Smooth muscle cell (in vitro differentiated cells): Measurements from ENCODE around the gene HADHA. TPM values are rescaled to one million over a fixed set of nuclear protein-coding genes. Genes with fewer than 3 reads are reported as not detected.

Source experiments
- DNase-seq: peaks from one replicate; lab custom pipeline; 2025; ENCODE audit not compliant: unreplicated experiment; lab: John Stamatoyannopoulos, UW
- H2AFZ ChIP-seq: fragments of 200-600 bp; sonication (generic); 2 replicates; pipeline ENCODE4 v1.6.0; 2016; ENCODE audit warnings: antibody characterized with exemption, low read depth, mild to moderate bottlenecking
- H3F3A ChIP-seq: fragments of 200-600 bp; sonication (generic); 2 replicates; pipeline ENCODE4 v1.6.0; 2017; ENCODE audit warnings: antibody characterized with exemption, low read depth
- H3K27ac ChIP-seq: fragments of 200-600 bp; sonication (generic); 2 replicates; pipeline ENCODE4 v1.5.1; 2016; ENCODE audit warnings: low read depth, mild to moderate bottlenecking
- H3K27me3 ChIP-seq: fragments of 200-600 bp; sonication (generic); 2 replicates; pipeline ENCODE4 v1.6.1; 2016; ENCODE audit warnings: low read depth, mild to moderate bottlenecking
- H3K36me3 ChIP-seq: fragments of 200-600 bp; sonication (generic); 2 replicates; pipeline ENCODE4 v1.5.1; 2016; ENCODE audit warnings: low read depth
- H3K4me1 ChIP-seq: fragments of 200-600 bp; sonication (generic); 2 replicates; pipeline ENCODE4 v1.5.1; 2016; ENCODE audit warnings: low read depth
- H3K4me2 ChIP-seq: fragments of 200-600 bp; sonication (generic); 2 replicates; pipeline ENCODE4 v1.6.0; 2016; ENCODE audit warnings: mild to moderate bottlenecking
- H3K4me3 ChIP-seq: fragments of 200-600 bp; sonication (generic); 2 replicates; pipeline ENCODE4 v1.5.1; 2016; ENCODE audit warnings: mild to moderate bottlenecking
- H3K79me2 ChIP-seq: fragments of 200-600 bp; sonication (generic); 2 replicates; pipeline ENCODE4 v1.6.0; 2016; ENCODE audit warnings: low read depth, mild to moderate bottlenecking
- H3K9ac ChIP-seq: fragments of 200-600 bp; sonication (generic); 2 replicates; pipeline ENCODE4 v1.6.0; 2016; ENCODE audit warnings: low read depth
- H3K9me3 ChIP-seq: fragments of 200-600 bp; sonication (generic); replicated peaks from 2 replicates; pipeline ENCODE4 v1.5.1; 2016; ENCODE audit warnings: low read depth
- H4K20me1 ChIP-seq: fragments of 200-600 bp; sonication (generic); 2 replicates; pipeline ENCODE4 v1.6.0; 2016; ENCODE audit warnings: low read depth
- WGBS: methylation state at CpG from one replicate; pipeline ENCODE4 v1.1.7; 2016; ENCODE audit warnings: low lambda C conversion rate; 5-methylcytosine and 5-hydroxymethylcytosine counted together
- polyA plus RNA-seq: library from polyadenylated mRNA; unstranded; fragments of >200 nt; fragmentation: Nextera tagmentation; extraction: Ambion mirVana; gene quantifications from 2 replicates; pipeline ENCODE4 v1.2.1, GENCODE V29; 2016
- total RNA-seq: library from RNA; depleted of rRNA; stranded (reverse); fragments of >200 nt; gene quantifications from 2 replicates; pipeline ENCODE4 v1.2.3, GENCODE V29; 2014
- TF ChIP-seq, protein P1 (sequence below): fragments of 200-600 bp; sonication (generic); IDR thresholded peaks from 2 replicates; pipeline ENCODE4 v1.5.1; 2017; ENCODE audit warnings: borderline replicate concordance, mild to moderate bottlenecking, antibody characterized with exemption; ENCODE audit not compliant: insufficient read depth, poor library complexity, severe bottlenecking

Gene HADHA
- total and polyA plus RNA-seq, 2 experiments from 2014 or later = 96.9 to 111 TPM

DNA sequence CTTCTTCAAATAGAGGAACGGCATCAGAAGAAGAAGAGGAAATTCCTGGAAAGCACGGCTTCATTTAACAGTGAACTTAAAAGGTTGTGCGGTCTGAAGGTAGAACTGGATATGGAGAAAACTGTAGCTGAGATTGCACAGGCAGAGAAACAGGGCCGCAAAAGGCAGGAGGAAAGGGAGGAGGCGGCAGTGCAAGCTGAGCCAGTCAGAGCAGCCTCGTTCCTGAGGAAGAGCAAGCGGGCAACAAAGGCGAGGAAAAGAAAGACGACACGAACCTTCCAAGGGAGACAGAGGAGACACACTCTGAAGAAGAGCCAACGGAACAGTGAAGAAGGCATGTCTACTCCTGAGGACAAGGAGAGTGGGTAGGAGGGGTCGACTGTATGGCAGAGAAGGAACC is 94.2 kb downstream of the HADHA start:
- 84% methylated on average over 12 of the region's 12 CpGs for WGBS

DNA sequence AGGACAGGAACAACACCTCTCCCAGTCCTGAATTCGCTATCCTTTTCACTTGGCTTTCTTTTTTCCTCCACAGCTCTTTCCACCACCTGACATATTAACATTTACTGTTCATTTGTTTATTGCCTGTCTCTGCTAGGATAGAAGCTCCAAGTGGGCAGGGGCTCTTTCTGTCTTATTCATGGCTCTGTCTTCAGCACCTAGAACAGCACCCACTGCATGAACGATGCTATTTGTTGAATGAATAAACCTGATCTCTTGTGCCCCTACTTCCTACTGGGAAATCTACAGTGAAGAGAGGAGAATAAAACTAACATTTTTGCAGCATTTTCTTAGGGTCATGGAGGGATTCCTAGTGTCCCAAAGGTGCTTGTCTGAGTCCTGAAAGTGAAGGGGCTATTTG is 95.9 kb downstream of the HADHA start:
- Histone ChIP-seq H3K9me3 (no peaks in the 10 kb centered on the region), H3F3A (no peaks in the 10 kb centered on the region), H3K36me3 (no peaks in the 10 kb centered on the region), H4K20me1 (no peaks in the 10 kb centered on the region), H3K27me3 (no peaks in the 10 kb centered on the region), H3K4me3 (no peak overlapping the region), H3K9ac (no peak overlapping the region), H3K79me2 (no peaks in the 10 kb centered on the region), H3K4me2 (no peak overlapping the region), H3K4me1 (no peaks in the 10 kb centered on the region), H2AFZ (no peak overlapping the region), H3K27ac (no peak overlapping the region)
- TF ChIP-seq, protein P1, sequence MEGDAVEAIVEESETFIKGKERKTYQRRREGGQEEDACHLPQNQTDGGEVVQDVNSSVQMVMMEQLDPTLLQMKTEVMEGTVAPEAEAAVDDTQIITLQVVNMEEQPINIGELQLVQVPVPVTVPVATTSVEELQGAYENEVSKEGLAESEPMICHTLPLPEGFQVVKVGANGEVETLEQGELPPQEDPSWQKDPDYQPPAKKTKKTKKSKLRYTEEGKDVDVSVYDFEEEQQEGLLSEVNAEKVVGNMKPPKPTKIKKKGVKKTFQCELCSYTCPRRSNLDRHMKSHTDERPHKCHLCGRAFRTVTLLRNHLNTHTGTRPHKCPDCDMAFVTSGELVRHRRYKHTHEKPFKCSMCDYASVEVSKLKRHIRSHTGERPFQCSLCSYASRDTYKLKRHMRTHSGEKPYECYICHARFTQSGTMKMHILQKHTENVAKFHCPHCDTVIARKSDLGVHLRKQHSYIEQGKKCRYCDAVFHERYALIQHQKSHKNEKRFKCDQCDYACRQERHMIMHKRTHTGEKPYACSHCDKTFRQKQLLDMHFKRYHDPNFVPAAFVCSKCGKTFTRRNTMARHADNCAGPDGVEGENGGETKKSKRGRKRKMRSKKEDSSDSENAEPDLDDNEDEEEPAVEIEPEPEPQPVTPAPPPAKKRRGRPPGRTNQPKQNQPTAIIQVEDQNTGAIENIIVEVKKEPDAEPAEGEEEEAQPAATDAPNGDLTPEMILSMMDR = no peak
- WGBS = 40% methylated on average over 2 of the region's 2 CpGs
- DNase-seq = no peak

More for the DNA sequence above, 94.2 kb downstream of the HADHA start:
- no peaks in the 10 kb centered on the region for H4K20me1 ChIP-seq
- H3K27me3 ChIP-seq = no peaks in the 10 kb centered on the region
- no peaks in the 10 kb centered on the region for H3K36me3 ChIP-seq
- no peak overlapping the region for H3K27ac ChIP-seq
- no peaks in the 10 kb centered on the region for H3K79me2 ChIP-seq
- H3K4me2 ChIP-seq = no peak overlapping the region
- H3F3A ChIP-seq = no peaks in the 10 kb centered on the region
- no peak for DNase-seq
- no peak overlapping the region for H2AFZ ChIP-seq
- H3K4me3 ChIP-seq = no peak overlapping the region
- H3K4me1 ChIP-seq = no peaks in the 10 kb centered on the region
- no peak overlapping the region for H3K9ac ChIP-seq
- no peaks in the 10 kb centered on the region for H3K9me3 ChIP-seq
- TF ChIP-seq, protein P1 = no peak

DNA sequence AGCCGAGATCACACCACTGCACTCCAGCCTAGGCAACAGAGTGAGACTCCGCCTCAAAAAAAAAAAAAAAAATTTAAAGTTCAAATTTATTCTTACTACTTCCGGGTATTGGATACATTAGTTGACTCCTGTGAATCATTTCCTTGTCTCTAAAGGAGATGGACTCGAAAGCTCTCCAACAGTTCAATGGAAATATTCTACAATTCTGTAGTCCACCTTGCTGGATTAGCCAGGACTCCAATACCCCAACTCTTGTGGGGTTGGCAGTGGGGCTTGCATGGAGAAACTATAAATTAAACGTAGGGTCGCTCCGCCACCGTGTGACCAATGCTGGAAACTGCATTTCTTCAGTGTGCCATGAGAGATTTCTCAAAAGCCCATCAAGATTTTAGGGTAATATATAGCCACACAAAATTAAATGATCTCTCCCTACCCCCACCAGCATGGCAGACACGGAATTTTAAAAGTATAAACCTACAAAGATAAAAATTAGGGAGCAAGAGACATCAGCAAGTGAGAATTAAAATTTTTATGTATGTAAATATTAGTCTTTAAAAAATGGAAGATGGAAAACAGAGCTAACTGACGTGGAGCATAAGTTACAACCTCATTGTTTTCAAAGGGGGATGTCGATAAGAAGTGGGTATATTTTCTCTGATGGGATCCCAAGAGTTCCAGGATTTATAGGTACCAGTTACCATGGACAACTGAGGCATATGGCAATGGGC is 99.3 kb downstream of the HADHA start:
- H3K27ac ChIP-seq = no peak overlapping the region
- no peak overlapping the region for H3K9ac ChIP-seq
- no peaks in the 10 kb centered on the region for H3K36me3 ChIP-seq
- no peak overlapping the region for H3K4me2 ChIP-seq
- no peaks in the 10 kb centered on the region for H3K9me3 ChIP-seq
- H3F3A ChIP-seq = no peaks in the 10 kb centered on the region
- 30% methylated on average over 11 of the region's 11 CpGs for WGBS
- no peak overlapping the region for H2AFZ ChIP-seq
- no peak overlapping the region for H3K4me3 ChIP-seq
- no peaks in the 10 kb centered on the region for H3K4me1 ChIP-seq
- no peaks in the 10 kb centered on the region for H3K79me2 ChIP-seq
- no peak for DNase-seq
- no peaks in the 10 kb centered on the region for H4K20me1 ChIP-seq
- no peaks in the 10 kb centered on the region for H3K27me3 ChIP-seq
- TF ChIP-seq, protein P1 = peak; percentile 81

DNA sequence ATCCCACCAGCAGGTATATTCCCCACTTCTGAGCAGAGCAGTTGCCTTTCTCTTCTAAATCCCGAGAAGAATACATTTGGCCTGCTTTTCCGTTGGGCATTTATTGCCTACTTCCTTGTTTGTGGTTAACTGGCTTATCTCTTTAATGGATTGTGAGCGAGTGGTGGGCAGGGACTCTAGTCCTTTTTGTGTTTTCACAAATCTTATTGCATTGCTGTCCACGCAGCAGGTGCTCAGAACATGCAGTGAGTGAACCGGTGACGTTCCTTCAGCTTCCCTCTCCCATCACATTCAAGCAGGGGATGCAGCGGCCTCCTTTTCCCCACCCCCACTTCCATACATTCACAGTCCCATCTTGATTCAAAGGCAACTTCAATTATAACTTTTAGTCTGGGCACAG is 100.4 kb downstream of the HADHA start:
- DNase-seq = no peak
- H4K20me1 ChIP-seq = no peaks in the 10 kb centered on the region
- H3K9ac ChIP-seq = no peak overlapping the region
- no peaks in the 10 kb centered on the region for H3F3A ChIP-seq
- TF ChIP-seq, protein P1 = no peak
- H3K79me2 ChIP-seq = no peaks in the 10 kb centered on the region
- H3K36me3 ChIP-seq = no peaks in the 10 kb centered on the region
- no peaks in the 10 kb centered on the region for H3K4me1 ChIP-seq
- H3K27ac ChIP-seq = no peak overlapping the region
- no peak overlapping the region for H2AFZ ChIP-seq
- H3K9me3 ChIP-seq = no peaks in the 10 kb centered on the region
- no peaks in the 10 kb centered on the region for H3K27me3 ChIP-seq
- 51% methylated on average over 7 of the region's 7 CpGs for WGBS
- H3K4me2 ChIP-seq = no peak overlapping the region
- H3K4me3 ChIP-seq = no peak overlapping the region
